NCI-H226 (cell line): ENCODE results near the gene ATP8B2.
A peak's percentile ranks its signal among the peaks of the same experiment; 100 is the strongest.
"Not testable (repeated sequence)": the region's sequence is repeated elsewhere in the genome, so short reads cannot be mapped to it uniquely, and the experiment has no call there.

ENCODE experiments used
- DNase-seq: peaks from one replicate; pipeline ENCODE4 v3.0.0-alpha.2; 2015

Gene ATP8B2

GRCh38 chr1:154347961-154348360, 22.6 kb downstream of the ATP8B2 start:
- no peak for DNase-seq

GRCh38 chr1:154348429-154349076, 23.2 kb downstream of the ATP8B2 start:
- no peak for DNase-seq

- DNase-seq: no peak
Measured at GRCh38 chr1:154349121-154349520, 23.8 kb downstream of the ATP8B2 start.

- DNase-seq: no peak
Measured at GRCh38 chr1:154350383-154350782, 25.1 kb downstream of the ATP8B2 start.

GRCh38 chr1:154351363-154352068, 26.2 kb downstream of the ATP8B2 start:
- DNase-seq: no peak

GRCh38 chr1:154352245-154352580, 26.9 kb downstream of the ATP8B2 start:
- no peak for DNase-seq

- DNase-seq: peak; percentile 66
Measured at GRCh38 chr1:154352581-154353459, 27.5 kb downstream of the ATP8B2 start.

- peak; percentile 64 for DNase-seq
Measured at GRCh38 chr1:154353460-154353904, 28.2 kb downstream of the ATP8B2 start.

- DNase-seq: no peak
Measured at GRCh38 chr1:154353966-154354365, 28.6 kb downstream of the ATP8B2 start.

GRCh38 chr1:154358519-154358918, 33.2 kb downstream of the ATP8B2 start:
- DNase-seq: no peak

- DNase-seq: no peak
Measured at GRCh38 chr1:154360288-154360687, 35.0 kb downstream of the ATP8B2 start.

GRCh38 chr1:154360881-154361280, 35.6 kb downstream of the ATP8B2 start:
- not testable (repeated sequence) for DNase-seq

GRCh38 chr1:154361357-154361756, 36.0 kb downstream of the ATP8B2 start:
- DNase-seq: no peak

- DNase-seq: no peak
Measured at GRCh38 chr1:154371436-154371835, 46.1 kb downstream of the ATP8B2 start.

GRCh38 chr1:154373777-154374357, 48.5 kb downstream of the ATP8B2 start:
- DNase-seq: not testable (repeated sequence)

GRCh38 chr1:154379301-154379700, 54.0 kb downstream of the ATP8B2 start:
- no peak for DNase-seq

- DNase-seq: no peak
Measured at GRCh38 chr1:154384650-154385489, 59.5 kb downstream of the ATP8B2 start.

GRCh38 chr1:154386643-154387352, 61.5 kb downstream of the ATP8B2 start:
- DNase-seq: no peak

- no peak for DNase-seq
Measured at GRCh38 chr1:154391086-154391770, 65.9 kb downstream of the ATP8B2 start.

- DNase-seq: no peak
Measured at GRCh38 chr1:154398141-154398540, 72.8 kb downstream of the ATP8B2 start.

- DNase-seq: no peak
Measured at GRCh38 chr1:154398678-154399077, 73.4 kb downstream of the ATP8B2 start.
